BE2C (cell line): Measurements from ENCODE around the gene GPR32.

Source experiments
- DNase-seq: peaks from one replicate; pipeline ENCODE4 v3.0.0-alpha.2; 2020
- H3K27me3 ChIP-seq: fragments of 250-450 bp; sonication (Bioruptor Pico); 2 replicates; pipeline ENCODE4 v1.5.1; 2020; ENCODE audit warnings: mild to moderate bottlenecking
- H3K36me3 ChIP-seq: fragments of 250-450 bp; sonication (Bioruptor Pico); 2 replicates; pipeline ENCODE4 v1.5.1; 2020; ENCODE audit warnings: mild to moderate bottlenecking
- H3K4me1 ChIP-seq: fragments of 250-450 bp; sonication (Bioruptor Pico); 2 replicates; pipeline ENCODE4 v1.5.1; 2020
- H3K4me3 ChIP-seq: 2 replicates; pipeline ENCODE4 v1.5.1; 2011; ENCODE audit warnings: low read depth, low read length
- H3K9me3 ChIP-seq: fragments of 250-450 bp; sonication (Bioruptor Pico); 2 replicates; pipeline ENCODE4 v1.5.1; 2020
- TF ChIP-seq, protein P1 (sequence below): IDR thresholded peaks from 2 replicates; pipeline ENCODE4 v1.5.1; 2012; ENCODE audit warnings: mild to moderate bottlenecking, low read depth, low read length

The GPR32 gene

GRCh38 chr19:50735869-50736268 is 34.4 kb upstream of the GPR32 start:
- TF ChIP-seq, protein P1, sequence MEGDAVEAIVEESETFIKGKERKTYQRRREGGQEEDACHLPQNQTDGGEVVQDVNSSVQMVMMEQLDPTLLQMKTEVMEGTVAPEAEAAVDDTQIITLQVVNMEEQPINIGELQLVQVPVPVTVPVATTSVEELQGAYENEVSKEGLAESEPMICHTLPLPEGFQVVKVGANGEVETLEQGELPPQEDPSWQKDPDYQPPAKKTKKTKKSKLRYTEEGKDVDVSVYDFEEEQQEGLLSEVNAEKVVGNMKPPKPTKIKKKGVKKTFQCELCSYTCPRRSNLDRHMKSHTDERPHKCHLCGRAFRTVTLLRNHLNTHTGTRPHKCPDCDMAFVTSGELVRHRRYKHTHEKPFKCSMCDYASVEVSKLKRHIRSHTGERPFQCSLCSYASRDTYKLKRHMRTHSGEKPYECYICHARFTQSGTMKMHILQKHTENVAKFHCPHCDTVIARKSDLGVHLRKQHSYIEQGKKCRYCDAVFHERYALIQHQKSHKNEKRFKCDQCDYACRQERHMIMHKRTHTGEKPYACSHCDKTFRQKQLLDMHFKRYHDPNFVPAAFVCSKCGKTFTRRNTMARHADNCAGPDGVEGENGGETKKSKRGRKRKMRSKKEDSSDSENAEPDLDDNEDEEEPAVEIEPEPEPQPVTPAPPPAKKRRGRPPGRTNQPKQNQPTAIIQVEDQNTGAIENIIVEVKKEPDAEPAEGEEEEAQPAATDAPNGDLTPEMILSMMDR, result no peak
- no peaks in the 10 kb centered on the region for H3K9me3 ChIP-seq
- H3K4me1 ChIP-seq, result no peaks in the 10 kb centered on the region
- no peak overlapping the region for H3K4me3 ChIP-seq
- no peak for DNase-seq
- no peaks in the 10 kb centered on the region for H3K36me3 ChIP-seq
- peaks cover 80% of the 10 kb centered on the region for H3K27me3 ChIP-seq

DNA sequence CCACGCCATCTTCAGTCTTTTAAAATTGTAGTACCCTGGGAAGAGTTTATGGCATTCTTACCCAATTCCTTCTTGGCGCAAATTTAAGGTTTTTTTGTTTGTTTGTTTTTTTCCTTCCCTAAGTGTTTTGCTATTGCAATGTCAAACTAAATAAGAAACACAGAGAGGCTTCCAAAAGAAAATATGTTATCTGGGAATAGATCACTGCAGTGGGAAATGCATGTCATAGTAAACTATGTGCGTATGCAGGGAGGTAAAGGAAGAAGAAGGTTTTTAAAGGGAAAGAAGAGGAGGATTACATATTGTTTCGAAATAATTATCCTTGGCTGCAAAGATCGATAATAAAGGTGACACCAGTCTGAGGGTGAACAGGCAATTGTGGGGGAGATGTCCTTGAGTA is 33.9 kb upstream of the GPR32 start:
- TF ChIP-seq, protein P1, result no peak
- no peaks in the 10 kb centered on the region for H3K36me3 ChIP-seq
- peaks cover 85% of the 10 kb centered on the region for H3K27me3 ChIP-seq
- no peaks in the 10 kb centered on the region for H3K4me1 ChIP-seq
- H3K4me3 ChIP-seq, result no peak overlapping the region
- no peaks in the 10 kb centered on the region for H3K9me3 ChIP-seq
- DNase-seq, result no peak

GRCh38 chr19:50739132-50739913 is 30.9 kb upstream of the GPR32 start:
- Histone ChIP-seq H3K9me3 (no peaks in the 10 kb centered on the region), H3K27me3 (peaks cover 79% of the 10 kb centered on the region), H3K4me3 (no peak overlapping the region), H3K36me3 (no peaks in the 10 kb centered on the region), H3K4me1 (no peaks in the 10 kb centered on the region)
- TF ChIP-seq, protein P1, result no peak
- DNase-seq, result no peak

GRCh38 chr19:50739914-50740426 is 30.3 kb upstream of the GPR32 start:
- DNase-seq, result no peak
- H3K4me3 ChIP-seq, result no peak overlapping the region
- H3K36me3 ChIP-seq, result no peaks in the 10 kb centered on the region
- no peaks in the 10 kb centered on the region for H3K9me3 ChIP-seq
- TF ChIP-seq, protein P1, result no peak
- peaks cover 80% of the 10 kb centered on the region for H3K27me3 ChIP-seq
- H3K4me1 ChIP-seq, result no peaks in the 10 kb centered on the region

GRCh38 chr19:50741179-50741933 is 28.9 kb upstream of the GPR32 start:
- no peaks in the 10 kb centered on the region for H3K36me3 ChIP-seq
- H3K27me3 ChIP-seq, result peaks cover 71% of the 10 kb centered on the region
- no peak overlapping the region for H3K4me3 ChIP-seq
- TF ChIP-seq, protein P1, result no peak
- no peaks in the 10 kb centered on the region for H3K4me1 ChIP-seq
- DNase-seq, result no peak
- no peaks in the 10 kb centered on the region for H3K9me3 ChIP-seq

DNA sequence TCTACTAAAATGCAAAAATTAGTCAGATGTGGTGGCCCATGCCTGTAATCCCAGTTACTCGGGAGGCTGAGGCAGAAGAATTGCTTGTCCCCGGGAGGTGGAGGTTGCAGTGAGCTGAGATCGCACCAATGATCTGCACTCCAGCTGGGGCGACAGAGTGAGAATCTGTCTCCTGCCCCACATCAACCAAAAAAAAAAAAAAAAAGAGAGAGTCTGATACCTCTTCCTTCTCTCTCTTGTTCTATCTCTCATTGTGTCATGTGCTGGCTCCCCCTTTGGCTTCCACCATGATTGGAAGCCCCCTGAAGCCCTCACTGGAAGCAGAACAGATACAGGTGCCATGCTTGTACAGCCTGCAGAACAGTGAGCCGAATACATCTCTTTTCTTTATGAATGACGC is 26.7 kb upstream of the GPR32 start:
- H3K4me3 ChIP-seq, result no peak overlapping the region
- TF ChIP-seq, protein P1, result no peak
- no peaks in the 10 kb centered on the region for H3K36me3 ChIP-seq
- no peaks in the 10 kb centered on the region for H3K9me3 ChIP-seq
- DNase-seq, result no peak
- peaks cover 49% of the 10 kb centered on the region for H3K27me3 ChIP-seq
- no peaks in the 10 kb centered on the region for H3K4me1 ChIP-seq
